ENCODE data around the gene WDR12. TPM values are rescaled to one million over a fixed set of nuclear protein-coding genes. Genes with fewer than 3 reads are reported as not detected.

The WDR12 gene
- total and polyA plus RNA-seq, 2 of the 13 experiments (the other 11 are each of a cell fraction or from before 2014, with no cell fraction given): 94.4 to 216 TPM

GRCh38 chr2:202870431-202871299, 40.8 kb downstream of the WDR12 start (continued):
- TF ChIP-seq PATZ1 (CRISPR knock-in tag; IDR thresholded peaks at IDR 0.05) (peak; percentile 34; the same call in 1 of the 2 replicates), ZNF383 (CRISPR knock-in tag; IDR thresholded peaks at IDR 0.05; ENCODE audit: borderline replicate concordance) (no peak), ZNF737 (CRISPR knock-in tag; IDR thresholded peaks at IDR 0.05; ENCODE audit: borderline replicate concordance) (no peak), KAT7 (CRISPR knock-in tag; IDR thresholded peaks at IDR 0.05; ENCODE audit: borderline replicate concordance) (no peak), LCORL (IDR thresholded peaks at IDR 0.05) (no peak), LCORL (CRISPR knock-in tag; IDR thresholded peaks at IDR 0.05) (peak; percentile 17; the same call in 1 of the 2 replicates), MAFK (conservative IDR thresholded peaks at IDR 0.05 in 1 of 2, IDR thresholded peaks at IDR 0.05 in 1 of 2; ENCODE audit: low read length in 2 of 2) (no peak), ZNF746 (CRISPR knock-in tag; IDR thresholded peaks at IDR 0.05) (0 out of 2 replicates have a peak, but pooled peaks have one; percentile 16), SMAD3 (CRISPR knock-in tag; IDR thresholded peaks at IDR 0.05) (no peak), ZNF530 (CRISPR knock-in tag; IDR thresholded peaks at IDR 0.05; ENCODE audit: low read depth) (no peak), ERF (CRISPR knock-in tag; IDR thresholded peaks at IDR 0.05) (peak; percentile 62; the same call in 1 of the 2 replicates), CBFB (CRISPR knock-in tag; IDR thresholded peaks at IDR 0.05) (peak; percentile 5; the same call in 1 of the 2 replicates), CREBL2 (CRISPR knock-in tag; IDR thresholded peaks at IDR 0.05; ENCODE audit: borderline replicate concordance) (no peak), NFKB2 (CRISPR knock-in tag; IDR thresholded peaks at IDR 0.05; ENCODE audit: borderline replicate concordance) (no peak), POLR2AphosphoS2 (IDR thresholded peaks at IDR 0.05; ENCODE audit: low read depth, low read length) (no peak), SMC3 (IDR thresholded peaks at IDR 0.05; ENCODE audit: low read length) (peak; percentile 60), ARID3A (IDR thresholded peaks at IDR 0.05; ENCODE audit: low read depth, low read length) (0 out of 2 replicates have a peak, but pooled peaks have one; percentile 53), ZNF501 (CRISPR knock-in tag; IDR thresholded peaks at IDR 0.05) (no peak), ZNF274 (CRISPR knock-in tag; IDR thresholded peaks at IDR 0.05) (no peak), PRPF4 (IDR thresholded peaks at IDR 0.05; ENCODE audit: low read depth, low read length, poor library complexity, severe bottlenecking) (no peak), FOXA3 (CRISPR knock-in tag; IDR thresholded peaks at IDR 0.05) (no peak), RAD21 (CRISPR knock-in tag; IDR thresholded peaks at IDR 0.05) (peak; percentile 63), ZFX (CRISPR knock-in tag; IDR thresholded peaks at IDR 0.05; ENCODE audit: low read depth) (no peak), THAP9 (CRISPR knock-in tag; IDR thresholded peaks at IDR 0.05; ENCODE audit: borderline replicate concordance) (0 out of 2 replicates have a peak, but pooled peaks have one; percentile 48)
